SK-N-SH (cell line): ENCODE results near the gene SNX1. TPM values are rescaled to one million over a fixed set of nuclear protein-coding genes. Genes with fewer than 3 reads are reported as not detected.

ENCODE experiments used
- CTCF ChIA-PET: fragments of 300-600, 350-600 bp; formaldehyde crosslinking; extraction: SDS; loops from one replicate; lab custom pipeline; 2021; lab: Yijun Ruan, JAX
- POLR2A ChIA-PET: fragments of 350-600 bp; sonication (Branson Sonifier 250); formaldehyde crosslinking; extraction: SDS; loops from one replicate; lab custom pipeline; 2020; ENCODE audit warnings: antibody characterized with exemption, inconsistent platforms; lab: Yijun Ruan, JAX
- DNase-seq: peaks from one replicate; pipeline ENCODE4 v3.0.0; 2012
- H2AFZ ChIP-seq: fragments of 200-600 bp; sonication (generic); 2 replicates; pipeline ENCODE4 v1.8.1; 2016; ENCODE audit warnings: antibody characterized with exemption, mild to moderate bottlenecking, low read depth
- H3F3A ChIP-seq: fragments of 200-600 bp; sonication (generic); replicated peaks from 2 replicates; pipeline ENCODE3; 2016; ENCODE audit warnings: antibody characterized with exemption, mild to moderate bottlenecking; ENCODE audit not compliant: insufficient read depth
- H3K27ac ChIP-seq, 2 experiments: fragments of 200-500 bp in 1 of 2; fragments of 200-600 bp in 1 of 2; sonication (Bioruptor generic) in 1 of 2; sonication (generic), shearing (Covaris generic) in 1 of 2; 2 replicates each; pipeline versions ENCODE4 v1.5.1 to v1.6.1; 2014 to 2016; ENCODE audit warnings: low read depth in 2 of 2, inconsistent platforms in 1 of 2, low read length in 1 of 2, mild to moderate bottlenecking in 1 of 2, mixed read lengths in 1 of 2
- H3K27me3 ChIP-seq: fragments of 200-600 bp; sonication (generic), shearing (Covaris generic); 2 replicates; pipeline ENCODE4 v1.6.1; 2016; ENCODE audit warnings: mixed run types; ENCODE audit not compliant: insufficient read depth
- H3K36me3 ChIP-seq, 2 experiments: fragments of 200-500 bp in 1 of 2; fragments of 200-600 bp in 1 of 2; sonication (Bioruptor generic) in 1 of 2; sonication (generic) in 1 of 2; replicated peaks in 1 of 2; 2 replicates each; pipeline versions ENCODE3 to v1.5.1; 2014 to 2016; ENCODE audit warnings: low read length in 1 of 2, mild to moderate bottlenecking in 1 of 2; ENCODE audit not compliant: insufficient read depth in 2 of 2, control insufficient read depth in 1 of 2
- H3K4me1 ChIP-seq, 2 experiments: fragments of 200-500 bp in 1 of 2; fragments of 200-600 bp in 1 of 2; sonication (Bioruptor generic) in 1 of 2; sonication (generic), shearing (Covaris generic) in 1 of 2; 2 replicates each; pipeline versions ENCODE4 v1.5.1 to v1.6.1; 2014 to 2016; ENCODE audit warnings: low read depth in 1 of 2, low read length in 1 of 2, mixed run types in 1 of 2; ENCODE audit not compliant: insufficient read depth in 2 of 2, control insufficient read depth in 1 of 2
- H3K4me2 ChIP-seq: fragments of 200-600 bp; sonication (generic), shearing (Covaris generic); 2 replicates; pipeline ENCODE4 v1.6.1; 2017; ENCODE audit warnings: mixed run types
- H3K4me3 ChIP-seq, 2 experiments: fragments of 200-500 bp in 1 of 2; fragments of 200-600 bp in 1 of 2; sonication (Bioruptor generic) in 1 of 2; sonication (generic), shearing (Covaris generic) in 1 of 2; 2 replicates each; pipeline versions ENCODE4 v1.5.1 to v1.8.1; 2014 to 2016; ENCODE audit warnings: low read depth in 2 of 2, inconsistent platforms in 1 of 2, low read length in 1 of 2, mild to moderate bottlenecking in 1 of 2, mixed read lengths in 1 of 2, moderate library complexity in 1 of 2
- H3K79me2 ChIP-seq: fragments of 200-600 bp; sonication (generic); 2 replicates; pipeline ENCODE4 v1.8.1; 2017; ENCODE audit warnings: mild to moderate bottlenecking; ENCODE audit not compliant: insufficient read depth
- H3K9ac ChIP-seq: fragments of 200-600 bp; sonication (generic); 2 replicates; pipeline ENCODE4 v1.6.1; 2017; ENCODE audit warnings: mixed run types
- H3K9me2 ChIP-seq: fragments of 200-600 bp; sonication (generic); 2 replicates; pipeline ENCODE4 v1.6.1; 2017; ENCODE audit warnings: mixed run types
- H3K9me3 ChIP-seq: fragments of 200-600 bp; sonication (generic); 2 replicates; pipeline ENCODE4 v1.6.1; 2017; ENCODE audit warnings: mixed run types, mild to moderate bottlenecking, moderate library complexity
- H4K20me1 ChIP-seq: fragments of 200-600 bp; sonication (generic); 2 replicates; pipeline ENCODE4 v1.6.1; 2017; ENCODE audit warnings: mild to moderate bottlenecking, mixed run types; ENCODE audit not compliant: insufficient read depth
- CHD2 ChIP-seq: fragments of 150-350 bp; IDR thresholded peaks from 2 replicates; pipeline ENCODE4 v1.6.1; 2018; ENCODE audit warnings: low read length; ENCODE audit not compliant: partially characterized antibody
- EP300 ChIP-seq, 2 experiments: IDR thresholded peaks; 2 replicates each; pipeline versions ENCODE4 v1.4.0 to v1.6.1; 2012; ENCODE audit warnings: borderline replicate concordance in 1 of 2, low read depth in 1 of 2, low read length in 1 of 2
- FOXJ3 ChIP-seq: sonication (generic); formaldehyde crosslinking; IDR thresholded peaks from 2 replicates; pipeline ENCODE4 v1.5.1; 2020; ENCODE audit warnings: mild to moderate bottlenecking, missing genetic modification reagents
- FOXM1 ChIP-seq: IDR thresholded peaks from 2 replicates; pipeline ENCODE4 v1.4.0; 2012; ENCODE audit warnings: low read depth, mild to moderate bottlenecking
- MEF2A ChIP-seq: IDR thresholded peaks from 2 replicates; pipeline ENCODE4 v1.4.0; 2012; ENCODE audit warnings: low read depth, borderline replicate concordance
- MXI1 ChIP-seq: IDR thresholded peaks from 2 replicates; pipeline ENCODE4 v1.6.1; 2012; ENCODE audit warnings: mild to moderate bottlenecking, low read depth, low read length, improper control_type of control experiment
- RFX5 ChIP-seq: IDR thresholded peaks from 2 replicates; pipeline ENCODE4 v1.6.1; 2012; ENCODE audit warnings: mild to moderate bottlenecking, improper control_type of control experiment, low read length
- RXRA ChIP-seq: IDR thresholded peaks from 2 replicates; pipeline ENCODE4 v1.4.0; 2012; ENCODE audit warnings: low read depth, mild to moderate bottlenecking, borderline replicate concordance
- SIN3A ChIP-seq: IDR thresholded peaks from 2 replicates; pipeline ENCODE4 v1.6.1; 2012; ENCODE audit warnings: low read depth, mild to moderate bottlenecking, low read length, moderate library complexity, borderline replicate concordance
- TEAD4 ChIP-seq: IDR thresholded peaks from 2 replicates; pipeline ENCODE4 v1.4.0; 2012; ENCODE audit warnings: mild to moderate bottlenecking, borderline replicate concordance; ENCODE audit not compliant: insufficient read depth
- WGBS: methylation state at CpG from one replicate; pipeline ENCODE4 v1.1.6; 2017; ENCODE audit warnings: low lambda C conversion rate; 5-methylcytosine and 5-hydroxymethylcytosine counted together
- polyA plus RNA-seq, 3 experiments: library from polyadenylated mRNA; depleted of rRNA; stranded (reverse); fragments of >200 nt; gene quantifications; 2 replicates each; pipeline ENCODE4 v1.2.3, GENCODE V29; 2012
- TF ChIP-seq, protein P1 (sequence below): IDR thresholded peaks from 2 replicates; pipeline ENCODE4 v1.6.1; 2012; ENCODE audit warnings: mild to moderate bottlenecking, low read depth, low read length, moderate library complexity
- TF ChIP-seq, protein P2 (sequence below): fragments of 200-600 bp; sonication (generic); IDR thresholded peaks from 2 replicates; pipeline ENCODE4 v1.6.1; 2017; ENCODE audit warnings: antibody characterized with exemption, mild to moderate bottlenecking, moderate library complexity

The SNX1 gene
- polyA plus RNA-seq, 1 of the 3 experiments (the other 2 are of a cell fraction), result 80.7 TPM

DNA sequence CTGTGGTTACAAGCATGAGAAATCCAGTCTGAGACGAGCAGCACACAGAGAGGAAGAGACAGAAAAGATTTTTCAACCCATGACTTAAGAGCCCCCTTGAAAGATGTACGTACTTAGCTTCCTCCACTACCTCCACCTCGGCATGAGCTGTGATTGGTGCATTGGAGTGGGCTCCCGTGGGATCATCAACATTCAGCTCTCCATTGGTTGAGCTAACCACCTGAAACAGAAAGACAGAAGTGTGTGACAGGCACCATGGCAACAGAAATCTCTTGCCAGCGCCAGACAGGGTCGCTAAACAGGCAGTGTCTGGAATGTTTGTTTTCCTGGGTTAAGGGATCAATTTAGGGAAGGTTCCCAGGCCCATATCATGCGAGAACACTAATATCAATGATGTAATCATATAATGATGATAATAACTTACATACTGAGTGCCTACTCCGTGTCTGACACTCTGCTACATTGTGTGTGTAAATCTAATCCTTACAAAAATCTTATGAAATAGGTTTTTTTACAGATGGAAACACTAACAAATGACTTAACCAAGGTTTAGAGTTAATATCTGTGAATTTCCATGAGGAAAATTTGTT, 84.5 kb downstream of the SNX1 start:
- 0 out of 2 replicates have a peak, but pooled peaks have one; percentile 45 for TF ChIP-seq RFX5
- peak; percentile 39; the same call in 1 of the 2 replicates for TF ChIP-seq MXI1
- no peak for TF ChIP-seq TEAD4
- WGBS, result 67% methylated on average over 8 of the region's 8 CpGs
- no peaks in the 10 kb centered on the region for H3K9me2 ChIP-seq
- ChIA-PET CTCF (interaction anchor here (0.9 to 1.7 kb wide), 3 partner anchors 17 to 26 kb away, joined by 3 to 5 read pairs (median 3); partner anchors contain the start of gene PPIB), POLR2A (interaction anchor here (0.7 to 1.4 kb wide), 2 partner anchors 17 to 19 kb away, joined by 4 read pairs; partner anchors contain the start of gene PPIB)
- DNase-seq, result peak; percentile 53
- no peaks in the 10 kb centered on the region for H3K9me3 ChIP-seq
- H3K9ac ChIP-seq, result no peak overlapping the region
- H3F3A ChIP-seq, result no peaks in the 10 kb centered on the region
- peaks cover 0 to 22% of the 10 kb centered on the region in 2 experiments; a peak in 2 of 4 replicates for H3K4me1 ChIP-seq
- no peaks in the 10 kb centered on the region for H3K79me2 ChIP-seq
- H4K20me1 ChIP-seq, result no peaks in the 10 kb centered on the region
- no peak overlapping the region for H2AFZ ChIP-seq
- H3K27ac ChIP-seq, result peak overlapping the region in 1 of 2 experiments; percentile 67; a peak in 2 of 4 replicates
- no peak overlapping the region for H3K4me3 ChIP-seq
- peaks cover 40 to 47% of the 10 kb centered on the region in 2 experiments for H3K36me3 ChIP-seq
- no peaks in the 10 kb centered on the region for H3K27me3 ChIP-seq
- H3K4me2 ChIP-seq, result no peak overlapping the region

DNA sequence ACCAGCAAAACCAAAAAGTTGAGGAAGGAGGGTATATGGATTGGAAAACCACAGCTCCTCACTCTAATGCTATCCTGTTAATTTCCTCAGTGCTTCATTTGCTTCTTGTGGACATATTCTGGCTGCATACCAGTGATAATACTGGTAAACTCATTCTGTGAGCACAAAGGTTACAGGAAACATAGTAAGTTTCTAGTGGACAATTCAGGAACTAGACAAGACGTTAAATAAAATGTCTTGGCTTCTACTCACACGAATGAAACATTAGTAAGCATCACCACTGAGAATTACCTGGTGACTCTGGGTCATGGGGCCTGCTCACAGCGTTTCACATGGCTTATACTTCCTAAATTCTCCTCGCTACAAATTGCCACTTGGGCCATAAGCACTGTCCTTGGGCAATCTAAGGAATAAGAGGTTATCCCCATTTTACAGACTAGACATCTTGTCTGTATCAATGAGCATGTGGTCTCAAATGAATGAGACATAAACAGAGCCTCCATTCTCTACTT, 87.1 kb downstream of the SNX1 start:
- Histone ChIP-seq H3K9me2 (no peaks in the 10 kb centered on the region), H3K27ac (no peak overlapping the region), H3K4me1 (peaks cover 8 to 16% of the 10 kb centered on the region in 2 experiments; a peak in 2 of 4 replicates), H4K20me1 (no peaks in the 10 kb centered on the region), H3K4me2 (no peak overlapping the region), H3K27me3 (no peaks in the 10 kb centered on the region), H3K36me3 (peaks cover 21 to 46% of the 10 kb centered on the region in 2 experiments), H3K4me3 (no peak overlapping the region), H3K9ac (no peak overlapping the region), H3F3A (peaks cover 8% of the 10 kb centered on the region), H3K9me3 (no peaks in the 10 kb centered on the region), H3K79me2 (no peaks in the 10 kb centered on the region), H2AFZ (no peak overlapping the region)
- no peak for TF ChIP-seq RFX5
- TF ChIP-seq FOXJ3 (CRISPR knock-in tag), result no peak
- no peak for TF ChIP-seq SIN3A
- no peak for TF ChIP-seq FOXM1
- DNase-seq, result no peak
- 89% methylated on average over 4 of the region's 4 CpGs for WGBS
- CTCF ChIA-PET, result interaction anchor here (1.8 kb wide), 1 partner anchor 280 kb away, joined by 4 read pairs; no protein-coding TSS in a partner anchor
- POLR2A ChIA-PET, result no interaction called here

DNA sequence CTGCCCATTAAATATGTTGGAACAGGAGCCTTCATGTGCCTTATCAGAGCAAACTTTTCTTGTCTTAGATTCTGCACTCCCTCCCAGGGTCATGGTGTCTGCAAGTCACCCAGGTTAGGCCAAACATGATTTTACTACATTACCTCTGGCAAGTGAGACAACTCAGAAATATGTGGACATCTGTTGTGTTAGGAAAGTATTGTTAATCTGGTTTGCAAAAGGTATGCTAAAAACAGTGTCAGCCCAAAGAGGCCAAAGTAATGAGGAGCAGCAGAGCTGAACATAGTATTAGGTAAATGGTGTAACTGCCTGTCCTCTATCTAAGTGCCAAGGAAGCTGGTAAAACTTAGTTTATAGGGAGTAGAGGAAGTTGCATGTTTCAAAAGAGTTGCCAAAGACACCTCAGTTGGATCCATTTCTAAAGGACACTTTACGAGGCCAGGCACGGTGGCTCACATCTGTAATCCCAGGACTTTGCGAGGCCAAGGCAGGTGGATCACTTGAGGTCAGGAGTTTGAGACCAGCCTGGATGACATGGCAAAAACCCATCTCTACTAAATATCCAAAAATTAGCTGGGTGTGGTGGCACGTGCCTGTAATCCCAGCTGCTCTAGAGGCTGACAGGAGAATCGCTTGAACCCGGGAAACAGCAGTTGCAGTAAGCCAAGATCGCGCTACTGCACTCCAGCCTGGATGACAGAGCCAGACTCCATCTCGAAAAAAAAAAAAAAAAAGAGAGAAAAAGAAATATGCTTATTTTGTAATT, 89.5 kb downstream of the SNX1 start:
- no peaks in the 10 kb centered on the region for H3K79me2 ChIP-seq
- no peaks in the 10 kb centered on the region for H4K20me1 ChIP-seq
- WGBS, result 94% methylated on average over 9 of the region's 9 CpGs
- H3K4me1 ChIP-seq, result peaks cover 9 to 12% of the 10 kb centered on the region in 2 experiments; a peak in 2 of 4 replicates
- H3K4me2 ChIP-seq, result no peak overlapping the region
- no peak for DNase-seq
- no peaks in the 10 kb centered on the region for H3K9me2 ChIP-seq
- no peak overlapping the region for H3K9ac ChIP-seq
- POLR2A ChIA-PET, result no interaction called here
- peaks cover 7 to 43% of the 10 kb centered on the region in 2 experiments for H3K36me3 ChIP-seq
- CTCF ChIA-PET, result no interaction called here
- H3K27me3 ChIP-seq, result no peaks in the 10 kb centered on the region
- no peak overlapping the region for H2AFZ ChIP-seq
- H3K9me3 ChIP-seq, result no peaks in the 10 kb centered on the region
- H3K4me3 ChIP-seq, result no peak overlapping the region
- H3F3A ChIP-seq, result peaks cover 19% of the 10 kb centered on the region
- no peak overlapping the region for H3K27ac ChIP-seq
- TF ChIP-seq CHD2 (no peak), RFX5 (no peak), RXRA (no peak), TEAD4 (no peak), MEF2A (no peak), EP300 (IDR thresholded peaks at IDR 0.05; ENCODE audit: borderline replicate concordance in 1 of 2, low read depth in 1 of 2, low read length in 1 of 2) (no peak)
- TF ChIP-seq, protein P1, sequence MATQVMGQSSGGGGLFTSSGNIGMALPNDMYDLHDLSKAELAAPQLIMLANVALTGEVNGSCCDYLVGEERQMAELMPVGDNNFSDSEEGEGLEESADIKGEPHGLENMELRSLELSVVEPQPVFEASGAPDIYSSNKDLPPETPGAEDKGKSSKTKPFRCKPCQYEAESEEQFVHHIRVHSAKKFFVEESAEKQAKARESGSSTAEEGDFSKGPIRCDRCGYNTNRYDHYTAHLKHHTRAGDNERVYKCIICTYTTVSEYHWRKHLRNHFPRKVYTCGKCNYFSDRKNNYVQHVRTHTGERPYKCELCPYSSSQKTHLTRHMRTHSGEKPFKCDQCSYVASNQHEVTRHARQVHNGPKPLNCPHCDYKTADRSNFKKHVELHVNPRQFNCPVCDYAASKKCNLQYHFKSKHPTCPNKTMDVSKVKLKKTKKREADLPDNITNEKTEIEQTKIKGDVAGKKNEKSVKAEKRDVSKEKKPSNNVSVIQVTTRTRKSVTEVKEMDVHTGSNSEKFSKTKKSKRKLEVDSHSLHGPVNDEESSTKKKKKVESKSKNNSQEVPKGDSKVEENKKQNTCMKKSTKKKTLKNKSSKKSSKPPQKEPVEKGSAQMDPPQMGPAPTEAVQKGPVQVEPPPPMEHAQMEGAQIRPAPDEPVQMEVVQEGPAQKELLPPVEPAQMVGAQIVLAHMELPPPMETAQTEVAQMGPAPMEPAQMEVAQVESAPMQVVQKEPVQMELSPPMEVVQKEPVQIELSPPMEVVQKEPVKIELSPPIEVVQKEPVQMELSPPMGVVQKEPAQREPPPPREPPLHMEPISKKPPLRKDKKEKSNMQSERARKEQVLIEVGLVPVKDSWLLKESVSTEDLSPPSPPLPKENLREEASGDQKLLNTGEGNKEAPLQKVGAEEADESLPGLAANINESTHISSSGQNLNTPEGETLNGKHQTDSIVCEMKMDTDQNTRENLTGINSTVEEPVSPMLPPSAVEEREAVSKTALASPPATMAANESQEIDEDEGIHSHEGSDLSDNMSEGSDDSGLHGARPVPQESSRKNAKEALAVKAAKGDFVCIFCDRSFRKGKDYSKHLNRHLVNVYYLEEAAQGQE, result no peak
- TF ChIP-seq, protein P2, sequence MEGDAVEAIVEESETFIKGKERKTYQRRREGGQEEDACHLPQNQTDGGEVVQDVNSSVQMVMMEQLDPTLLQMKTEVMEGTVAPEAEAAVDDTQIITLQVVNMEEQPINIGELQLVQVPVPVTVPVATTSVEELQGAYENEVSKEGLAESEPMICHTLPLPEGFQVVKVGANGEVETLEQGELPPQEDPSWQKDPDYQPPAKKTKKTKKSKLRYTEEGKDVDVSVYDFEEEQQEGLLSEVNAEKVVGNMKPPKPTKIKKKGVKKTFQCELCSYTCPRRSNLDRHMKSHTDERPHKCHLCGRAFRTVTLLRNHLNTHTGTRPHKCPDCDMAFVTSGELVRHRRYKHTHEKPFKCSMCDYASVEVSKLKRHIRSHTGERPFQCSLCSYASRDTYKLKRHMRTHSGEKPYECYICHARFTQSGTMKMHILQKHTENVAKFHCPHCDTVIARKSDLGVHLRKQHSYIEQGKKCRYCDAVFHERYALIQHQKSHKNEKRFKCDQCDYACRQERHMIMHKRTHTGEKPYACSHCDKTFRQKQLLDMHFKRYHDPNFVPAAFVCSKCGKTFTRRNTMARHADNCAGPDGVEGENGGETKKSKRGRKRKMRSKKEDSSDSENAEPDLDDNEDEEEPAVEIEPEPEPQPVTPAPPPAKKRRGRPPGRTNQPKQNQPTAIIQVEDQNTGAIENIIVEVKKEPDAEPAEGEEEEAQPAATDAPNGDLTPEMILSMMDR, result no peak
